GM23338 (cell line): ENCODE results near the gene PLA2G6. TPM values are rescaled to one million over a fixed set of nuclear protein-coding genes. Genes with fewer than 3 reads are reported as not detected.
A peak's percentile ranks its signal among the peaks of the same experiment; 100 is the strongest.

Experiments used
- ATAC-seq: fragments of 200-7000 bp; cut with Tn5 transposase; 3 replicates; pipeline ENCODE4 v1.9.1; 2020
- DNase-seq: peaks from one replicate; pipeline ENCODE4 v3.0.0-alpha.2; 2015; ENCODE audit warnings: low spot score
- H2AFZ ChIP-seq: fragments of 200-600 bp; sonication (generic); 2 replicates; pipeline ENCODE4 v1.8.0; 2016; ENCODE audit warnings: antibody characterized with exemption, mild to moderate bottlenecking, moderate library complexity
- H3F3A ChIP-seq: fragments of 200-600 bp; sonication (generic); replicated peaks from 2 replicates; pipeline ENCODE4 v1.8.0; 2017; ENCODE audit warnings: antibody characterized with exemption, mixed run types, low read depth
- H3K27ac ChIP-seq: fragments of 200-600 bp; sonication (generic); 2 replicates; pipeline ENCODE4 v1.6.1; 2016; ENCODE audit warnings: low read depth
- H3K27me3 ChIP-seq: fragments of 200-600 bp; sonication (generic); 2 replicates; pipeline ENCODE4 v1.8.0; 2016; ENCODE audit warnings: mild to moderate bottlenecking, mixed run types, moderate library complexity; ENCODE audit not compliant: insufficient read depth
- H3K36me3 ChIP-seq: fragments of 200-600 bp; sonication (generic); 2 replicates; pipeline ENCODE4 v1.8.0; 2016; ENCODE audit warnings: mild to moderate bottlenecking; ENCODE audit not compliant: insufficient read depth
- H3K4me1 ChIP-seq: fragments of 200-600 bp; sonication (generic); 2 replicates; pipeline ENCODE4 v1.8.0; 2016; ENCODE audit warnings: mild to moderate bottlenecking, moderate library complexity; ENCODE audit not compliant: insufficient read depth
- H3K4me2 ChIP-seq: fragments of 200-600 bp; sonication (generic); 2 replicates; pipeline ENCODE4 v1.7.1; 2017; ENCODE audit warnings: mixed run types
- H3K4me3 ChIP-seq: fragments of 200-600 bp; sonication (generic); 2 replicates; pipeline ENCODE4 v1.6.1; 2016; ENCODE audit warnings: mixed run types
- H3K79me2 ChIP-seq: fragments of 200-600 bp; sonication (generic); replicated peaks from 2 replicates; pipeline ENCODE4 v1.8.0; 2017; ENCODE audit warnings: mild to moderate bottlenecking; ENCODE audit not compliant: insufficient read depth
- H3K9me2 ChIP-seq: fragments of 200-600 bp; sonication (generic); 2 replicates; pipeline ENCODE4 v1.8.0; 2017; ENCODE audit not compliant: insufficient read depth
- H4K20me1 ChIP-seq: fragments of 200-600 bp; sonication (generic); replicated peaks from 2 replicates; pipeline ENCODE4 v1.8.0; 2017; ENCODE audit warnings: mild to moderate bottlenecking; ENCODE audit not compliant: insufficient read depth
- H3K27ac Mint-ChIP-seq: 2 replicates; pipeline ENCODE4 v1.8.0; 2020; ENCODE audit warnings: inconsistent platforms, mild to moderate bottlenecking, moderate library complexity, mixed read lengths
- H3K27me3 Mint-ChIP-seq: 3 replicates; pipeline ENCODE4 v1.8.0; 2022; ENCODE audit warnings: low read depth, mild to moderate bottlenecking, moderate library complexity, mixed read lengths, inconsistent platforms; ENCODE audit not compliant: insufficient read depth, poor library complexity
- H3K36me3 Mint-ChIP-seq: 3 replicates; pipeline ENCODE4 v1.8.0; 2021; ENCODE audit warnings: low read depth, mild to moderate bottlenecking, inconsistent platforms, moderate library complexity, mixed read lengths
- H3K4me1 Mint-ChIP-seq: 3 replicates; pipeline ENCODE4 v1.8.0; 2020; ENCODE audit warnings: mild to moderate bottlenecking, inconsistent platforms, mixed read lengths
- H3K4me3 Mint-ChIP-seq: 3 replicates; pipeline ENCODE4 v1.8.0; 2021; ENCODE audit warnings: moderate library complexity, mild to moderate bottlenecking, inconsistent platforms, mixed read lengths
- H3K9me3 Mint-ChIP-seq: 3 replicates; pipeline ENCODE4 v1.8.0; 2020; ENCODE audit warnings: moderate library complexity, mild to moderate bottlenecking, inconsistent platforms, mixed read lengths
- CREB1 ChIP-seq: fragments of 250-450 bp; sonication (Bioruptor Pico); IDR thresholded peaks from 2 replicates; pipeline ENCODE4 v1.5.0; 2020; ENCODE audit warnings: low read depth, mild to moderate bottlenecking, moderate library complexity
- CTCF ChIP-seq, 2 experiments: fragments of 200-600 bp in 1 of 2; sonication (generic) in 1 of 2; conservative IDR thresholded peaks; 2 replicates each; pipeline versions ENCODE4 v1.5.1 to v1.6.1; 2016 to 2017; ENCODE audit warnings: antibody characterized with exemption in 2 of 2, low read depth in 2 of 2, mild to moderate bottlenecking in 2 of 2, moderate library complexity in 1 of 2
- ETS1 ChIP-seq: IDR thresholded peaks from 2 replicates; pipeline ENCODE4 v1.6.1; 2016; ENCODE audit warnings: antibody characterized with exemption
- JUNB ChIP-seq: IDR thresholded peaks from one replicate; pipeline ENCODE4 v1.6.1; 2016; ENCODE audit warnings: antibody characterized with exemption; ENCODE audit not compliant: unreplicated experiment
- POLR2AphosphoS5 ChIP-seq: IDR thresholded peaks from 2 replicates; pipeline ENCODE4 v1.6.1; 2016; ENCODE audit warnings: antibody characterized with exemption, low read depth
- REST ChIP-seq: IDR thresholded peaks from one replicate; pipeline ENCODE4 v1.6.1; 2018; ENCODE audit warnings: antibody characterized with exemption; ENCODE audit not compliant: unreplicated experiment
- STAT1 ChIP-seq: IDR thresholded peaks from one replicate; pipeline ENCODE4 v1.6.1; 2016; ENCODE audit warnings: antibody characterized with exemption; ENCODE audit not compliant: unreplicated experiment
- ZNF331 ChIP-seq: fragments of 250-450 bp; sonication (Bioruptor Pico); IDR thresholded peaks from 2 replicates; pipeline ENCODE4 v1.5.0; 2020; ENCODE audit warnings: low read depth, mild to moderate bottlenecking, moderate library complexity
- polyA plus RNA-seq: library from polyadenylated mRNA; unstranded; fragments of >200 nt; fragmentation: Nextera tagmentation; extraction: Ambion mirVana; gene quantifications from 2 replicates; pipeline ENCODE4 v1.2.1, GENCODE V29; 2016
- total RNA-seq: library from RNA; depleted of rRNA; stranded (reverse); fragments of >200 nt; shearing (Covaris generic); gene quantifications from 2 replicates; pipeline ENCODE4 v1.2.3, GENCODE V29; 2014

The PLA2G6 gene
- total and polyA plus RNA-seq, 2 experiments from 2014 or later, result 4.5 to 12.6 TPM

GRCh38 chr22:38204784-38205183, 23.2 kb upstream of the PLA2G6 start (continued):
- TF ChIP-seq REST (no peak), STAT1 (no peak), CTCF (conservative IDR thresholded peaks at IDR 0.05; ENCODE audit: low read depth in 2 of 2) (no peak), ETS1 (no peak), POLR2AphosphoS5 (no peak), ZNF331 (CRISPR knock-in tag) (no peak)

GRCh38 chr22:38203855-38204514, 22.4 kb upstream of the PLA2G6 start:
- TF ChIP-seq CREB1 (CRISPR knock-in tag), result no peak
- TF ChIP-seq JUNB, result no peak
- Histone ChIP-seq H4K20me1 (peaks cover 8% of the 10 kb centered on the region; the same call in 1 of the 2 replicates), H3K79me2 (0 out of 2 replicates have a peak, but pooled peaks cover 5% of the 10 kb centered on the region), H3K27me3 (peaks cover 16% of the 10 kb centered on the region), H3K36me3 (no peaks in the 10 kb centered on the region), H2AFZ (no peak overlapping the region), H3K4me3 (peak overlapping the region; percentile 85), H3K9me2 (no peaks in the 10 kb centered on the region), H3K4me1 (peaks cover 4% of the 10 kb centered on the region), H3K27ac (no peak overlapping the region), H3K4me2 (peak overlapping the region; percentile 99), H3F3A (0 out of 2 replicates have a peak, but pooled peaks cover 12% of the 10 kb centered on the region)
- peaks cover 14% of the 10 kb centered on the region for H3K27me3 Mint-ChIP-seq
- DNase-seq (no peak), ATAC-seq (no peak)
- H3K4me1 Mint-ChIP-seq, result peaks cover 13% of the 10 kb centered on the region
- H3K4me3 Mint-ChIP-seq, result peak overlapping the region; percentile 82
- no peaks in the 10 kb centered on the region; the same call in 2 of the 3 replicates for H3K36me3 Mint-ChIP-seq
- H3K9me3 Mint-ChIP-seq, result no peaks in the 10 kb centered on the region; the same call in 2 of the 3 replicates
- H3K27ac Mint-ChIP-seq, result no peak overlapping the region
